Left ventricle myocardium inferior (tissue), 1 donor: ENCODE data around the gene ICOS. TPM values are rescaled to one million over a fixed set of nuclear protein-coding genes. Genes with fewer than 3 reads are reported as not detected.
"Not testable (repeated sequence)": the region's sequence is repeated elsewhere in the genome, so short reads cannot be mapped to it uniquely, and the experiment has no call there.

Experiments
- DNase-seq: peaks from one replicate; pipeline ENCODE4 v3.0.0-alpha.2; 2020
- H3K27ac ChIP-seq: fragments of 200-600 bp; replicated peaks from 2 replicates; pipeline ENCODE4 v1.8.0; 2021
- H3K27me3 ChIP-seq: fragments of 200-600 bp; 2 replicates; pipeline ENCODE4 v1.8.0; 2021; ENCODE audit warnings: low read depth
- H3K36me3 ChIP-seq: fragments of 200-600 bp; 2 replicates; pipeline ENCODE4 v1.8.0; 2021
- H3K4me1 ChIP-seq: fragments of 200-600 bp; 2 replicates; pipeline ENCODE4 v1.8.0; 2021
- H3K4me3 ChIP-seq: fragments of 200-600 bp; 2 replicates; pipeline ENCODE4 v1.8.0; 2021; ENCODE audit warnings: mild to moderate bottlenecking, moderate library complexity
- H3K9me3 ChIP-seq: fragments of 200-600 bp; replicated peaks from 2 replicates; pipeline ENCODE4 v1.8.0; 2021
- CTCF ChIP-seq: fragments of 200-600 bp; IDR thresholded peaks from 2 replicates; pipeline ENCODE4 v1.8.0; 2021; ENCODE audit warnings: antibody characterized with exemption, mild to moderate bottlenecking, borderline replicate concordance
- intact Hi-C: fragments of 100-400 bp; cut with micrococcal nuclease; formaldehyde crosslinking; loops from one replicate; pipeline ENCODE4 v1.11.0; 2022
- total RNA-seq: library from RNA; stranded (reverse); fragmentation: NEBNext Ultra II Directional; extraction: Animal tissue kit (Norgen Biotek cat#: 25700); gene quantifications from one replicate; pipeline ENCODE4 v1.2.1, GENCODE V29; 2021
- donor health status: DM: no; HTN: yes; CAD: no; lungs with severe emphysema.

The ICOS gene
- total RNA-seq, 1 donor from 2014 or later = not detected

GRCh38 chr2:203937788-203938187, 1.2 kb downstream of the ICOS start:
- DNase-seq = no peak
- H3K9me3 ChIP-seq = no peaks in the 10 kb centered on the region
- H3K36me3 ChIP-seq = no peaks in the 10 kb centered on the region
- peaks cover 4% of the 10 kb centered on the region for H3K27me3 ChIP-seq
- no peaks in the 10 kb centered on the region for H3K4me1 ChIP-seq
- H3K27ac ChIP-seq = no peak overlapping the region
- no peak for TF ChIP-seq CTCF
- intact Hi-C loops = no loop called here
- H3K4me3 ChIP-seq = no peak overlapping the region

DNA sequence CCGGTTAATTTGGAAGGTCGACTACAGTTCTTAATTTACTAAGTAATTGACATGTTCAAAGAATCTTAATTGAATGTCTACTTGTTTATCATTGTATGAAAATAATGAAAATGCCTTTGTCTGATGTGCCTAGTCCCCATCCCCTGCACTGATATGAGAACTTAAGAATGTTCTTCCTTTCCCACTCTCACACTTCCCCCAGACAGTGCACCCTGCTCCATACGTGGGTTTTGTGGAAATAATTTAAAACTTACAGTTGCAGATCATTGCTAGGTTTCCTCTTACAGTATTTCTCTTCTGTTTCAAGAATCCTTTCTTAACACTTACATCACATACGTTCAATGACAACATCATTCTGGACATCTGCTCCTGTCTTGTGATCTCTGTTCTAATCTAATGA, 3.5 kb downstream of the ICOS start:
- no peak for DNase-seq
- H3K9me3 ChIP-seq = no peaks in the 10 kb centered on the region
- H3K4me3 ChIP-seq = no peak overlapping the region
- H3K36me3 ChIP-seq = no peaks in the 10 kb centered on the region
- intact Hi-C loops = no loop called here
- H3K27ac ChIP-seq = no peak overlapping the region
- peaks cover 4% of the 10 kb centered on the region for H3K27me3 ChIP-seq
- no peak for TF ChIP-seq CTCF
- H3K4me1 ChIP-seq = no peaks in the 10 kb centered on the region

GRCh38 chr2:203943493-203944382, 7.2 kb downstream of the ICOS start:
- H3K9me3 ChIP-seq, intact Hi-C loops, H3K27ac ChIP-seq, DNase-seq, H3K27me3 ChIP-seq, H3K4me1 ChIP-seq, H3K36me3 ChIP-seq, H3K4me3 ChIP-seq: not testable (repeated sequence)

- DNase-seq = no peak
- Histone ChIP-seq H3K4me1 (no peaks in the 10 kb centered on the region), H3K27me3 (no peaks in the 10 kb centered on the region), H3K9me3 (peaks cover 10% of the 10 kb centered on the region), H3K27ac (no peak overlapping the region), H3K36me3 (no peaks in the 10 kb centered on the region), H3K4me3 (no peak overlapping the region)
- intact Hi-C loops = no loop called here
- TF ChIP-seq CTCF = no peak
Observed at GRCh38 chr2:203948733-203949132, 12.2 kb downstream of the ICOS start.

GRCh38 chr2:203949228-203949627, 12.7 kb downstream of the ICOS start:
- H3K4me3 ChIP-seq = no peak overlapping the region
- no peaks in the 10 kb centered on the region for H3K27me3 ChIP-seq
- DNase-seq = no peak
- H3K4me1 ChIP-seq = no peaks in the 10 kb centered on the region
- H3K27ac ChIP-seq = no peak overlapping the region
- H3K9me3 ChIP-seq = peaks cover 10% of the 10 kb centered on the region
- TF ChIP-seq CTCF = no peak
- intact Hi-C loops = no loop called here
- H3K36me3 ChIP-seq = no peaks in the 10 kb centered on the region

GRCh38 chr2:203951366-203951902, 14.9 kb downstream of the ICOS start:
- DNase-seq = no peak
- no peaks in the 10 kb centered on the region for H3K4me1 ChIP-seq
- no peaks in the 10 kb centered on the region for H3K27me3 ChIP-seq
- no peak for TF ChIP-seq CTCF
- no peaks in the 10 kb centered on the region for H3K36me3 ChIP-seq
- intact Hi-C loops = no loop called here
- peaks cover 10% of the 10 kb centered on the region for H3K9me3 ChIP-seq
- no peak overlapping the region for H3K4me3 ChIP-seq
- H3K27ac ChIP-seq = no peak overlapping the region
